HEK293 (cell line): ENCODE results near the gene ANTXR1.

ENCODE experiments used
- RBAK ChIP-seq: fragments of 450-650 bp; formaldehyde crosslinking; IDR thresholded peaks from 2 replicates; pipeline ENCODE4 v1.5.1; 2016; ENCODE audit warnings: missing biosample characterization, missing genetic modification characterization
- TCF7L2 ChIP-seq: IDR thresholded peaks from 2 replicates; pipeline ENCODE4 v1.6.1; 2011; ENCODE audit warnings: low read depth, mild to moderate bottlenecking, inconsistent platforms, low read length, moderate library complexity, borderline replicate concordance
- YY1 ChIP-seq: fragments of 450-650 bp; formaldehyde crosslinking; IDR thresholded peaks from 2 replicates; pipeline ENCODE4 v1.5.1; 2018; ENCODE audit warnings: missing biosample characterization, missing genetic modification characterization
- ZBTB8A ChIP-seq: fragments of 450-650 bp; formaldehyde crosslinking; IDR thresholded peaks from 2 replicates; pipeline ENCODE4 v1.5.1; 2016; ENCODE audit warnings: missing biosample characterization, missing genetic modification characterization
- ZNF2 ChIP-seq: fragments of 450-650 bp; formaldehyde crosslinking; IDR thresholded peaks from 2 replicates; pipeline ENCODE4 v1.5.1; 2016; ENCODE audit warnings: missing biosample characterization, missing genetic modification characterization
- ZNF324 ChIP-seq: fragments of 450-650 bp; formaldehyde crosslinking; IDR thresholded peaks from 2 replicates; pipeline ENCODE4 v1.5.1; 2016; ENCODE audit warnings: missing biosample characterization, missing genetic modification characterization
- ZNF514 ChIP-seq: fragments of 450-650 bp; formaldehyde crosslinking; IDR thresholded peaks from 2 replicates; pipeline ENCODE4 v1.5.1; 2016; ENCODE audit warnings: missing biosample characterization, missing genetic modification characterization
- ZNF645 ChIP-seq: fragments of 450-650 bp; formaldehyde crosslinking; IDR thresholded peaks from 2 replicates; pipeline ENCODE4; 2016; ENCODE audit warnings: missing biosample characterization, missing genetic modification characterization
- TF ChIP-seq, protein P1 (sequence below): fragments of 450-650 bp; formaldehyde crosslinking; IDR thresholded peaks from 2 replicates; pipeline ENCODE4 v1.5.1; 2016; ENCODE audit warnings: missing biosample characterization, missing genetic modification characterization
- TF ChIP-seq, protein P2 (sequence below): fragments of 450-650 bp; formaldehyde crosslinking; IDR thresholded peaks from 2 replicates; pipeline ENCODE4 v1.5.1; 2016; ENCODE audit warnings: missing biosample characterization, missing genetic modification characterization
- TF ChIP-seq, protein P3 (sequence below): fragments of 450-650 bp; formaldehyde crosslinking; IDR thresholded peaks from 2 replicates; pipeline ENCODE4 v1.5.1; 2016; ENCODE audit warnings: missing biosample characterization, missing genetic modification characterization
- TF ChIP-seq, protein P4 (sequence below): fragments of 450-650 bp; formaldehyde crosslinking; IDR thresholded peaks from 2 replicates; pipeline ENCODE4 v1.5.1; 2017; ENCODE audit warnings: missing biosample characterization, missing genetic modification characterization
- TF ChIP-seq, protein P5 (sequence below): fragments of 450-650 bp; formaldehyde crosslinking; IDR thresholded peaks from 2 replicates; pipeline ENCODE4 v1.5.1; 2016; ENCODE audit warnings: missing biosample characterization, missing genetic modification characterization

GRCh38 chr2:68964282-68964681 lies 48.7 kb upstream of the ANTXR1 start:
- TF ChIP-seq, protein P1, sequence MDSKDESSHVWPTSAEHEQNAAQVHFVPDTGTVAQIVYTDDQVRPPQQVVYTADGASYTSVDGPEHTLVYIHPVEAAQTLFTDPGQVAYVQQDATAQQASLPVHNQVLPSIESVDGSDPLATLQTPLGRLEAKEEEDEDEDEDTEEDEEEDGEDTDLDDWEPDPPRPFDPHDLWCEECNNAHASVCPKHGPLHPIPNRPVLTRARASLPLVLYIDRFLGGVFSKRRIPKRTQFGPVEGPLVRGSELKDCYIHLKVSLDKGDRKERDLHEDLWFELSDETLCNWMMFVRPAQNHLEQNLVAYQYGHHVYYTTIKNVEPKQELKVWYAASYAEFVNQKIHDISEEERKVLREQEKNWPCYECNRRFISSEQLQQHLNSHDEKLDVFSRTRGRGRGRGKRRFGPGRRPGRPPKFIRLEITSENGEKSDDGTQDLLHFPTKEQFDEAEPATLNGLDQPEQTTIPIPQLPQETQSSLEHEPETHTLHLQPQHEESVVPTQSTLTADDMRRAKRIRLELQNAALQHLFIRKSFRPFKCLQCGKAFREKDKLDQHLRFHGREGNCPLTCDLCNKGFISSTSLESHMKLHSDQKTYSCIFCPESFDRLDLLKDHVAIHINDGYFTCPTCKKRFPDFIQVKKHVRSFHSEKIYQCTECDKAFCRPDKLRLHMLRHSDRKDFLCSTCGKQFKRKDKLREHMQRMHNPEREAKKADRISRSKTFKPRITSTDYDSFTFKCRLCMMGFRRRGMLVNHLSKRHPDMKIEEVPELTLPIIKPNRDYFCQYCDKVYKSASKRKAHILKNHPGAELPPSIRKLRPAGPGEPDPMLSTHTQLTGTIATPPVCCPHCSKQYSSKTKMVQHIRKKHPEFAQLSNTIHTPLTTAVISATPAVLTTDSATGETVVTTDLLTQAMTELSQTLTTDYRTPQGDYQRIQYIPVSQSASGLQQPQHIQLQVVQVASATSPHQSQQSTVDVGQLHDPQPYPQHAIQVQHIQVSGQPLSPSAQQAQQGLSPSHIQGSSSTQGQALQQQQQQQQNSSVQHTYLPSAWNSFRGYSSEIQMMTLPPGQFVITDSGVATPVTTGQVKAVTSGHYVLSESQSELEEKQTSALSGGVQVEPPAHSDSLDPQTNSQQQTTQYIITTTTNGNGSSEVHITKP: no peak
- TF ChIP-seq ZNF2 (tag by site-specific recombination) (no peak), RBAK (no peak), ZNF514 (tag by site-specific recombination) (no peak), TCF7L2 (no peak), ZNF324 (tag by site-specific recombination) (no peak), YY1 (tag by site-specific recombination) (no peak), ZBTB8A (tag by site-specific recombination) (no peak), ZNF645 (no peak)
- TF ChIP-seq, protein P2, sequence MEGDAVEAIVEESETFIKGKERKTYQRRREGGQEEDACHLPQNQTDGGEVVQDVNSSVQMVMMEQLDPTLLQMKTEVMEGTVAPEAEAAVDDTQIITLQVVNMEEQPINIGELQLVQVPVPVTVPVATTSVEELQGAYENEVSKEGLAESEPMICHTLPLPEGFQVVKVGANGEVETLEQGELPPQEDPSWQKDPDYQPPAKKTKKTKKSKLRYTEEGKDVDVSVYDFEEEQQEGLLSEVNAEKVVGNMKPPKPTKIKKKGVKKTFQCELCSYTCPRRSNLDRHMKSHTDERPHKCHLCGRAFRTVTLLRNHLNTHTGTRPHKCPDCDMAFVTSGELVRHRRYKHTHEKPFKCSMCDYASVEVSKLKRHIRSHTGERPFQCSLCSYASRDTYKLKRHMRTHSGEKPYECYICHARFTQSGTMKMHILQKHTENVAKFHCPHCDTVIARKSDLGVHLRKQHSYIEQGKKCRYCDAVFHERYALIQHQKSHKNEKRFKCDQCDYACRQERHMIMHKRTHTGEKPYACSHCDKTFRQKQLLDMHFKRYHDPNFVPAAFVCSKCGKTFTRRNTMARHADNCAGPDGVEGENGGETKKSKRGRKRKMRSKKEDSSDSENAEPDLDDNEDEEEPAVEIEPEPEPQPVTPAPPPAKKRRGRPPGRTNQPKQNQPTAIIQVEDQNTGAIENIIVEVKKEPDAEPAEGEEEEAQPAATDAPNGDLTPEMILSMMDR (tag by site-specific recombination): no peak
- TF ChIP-seq, protein P3, sequence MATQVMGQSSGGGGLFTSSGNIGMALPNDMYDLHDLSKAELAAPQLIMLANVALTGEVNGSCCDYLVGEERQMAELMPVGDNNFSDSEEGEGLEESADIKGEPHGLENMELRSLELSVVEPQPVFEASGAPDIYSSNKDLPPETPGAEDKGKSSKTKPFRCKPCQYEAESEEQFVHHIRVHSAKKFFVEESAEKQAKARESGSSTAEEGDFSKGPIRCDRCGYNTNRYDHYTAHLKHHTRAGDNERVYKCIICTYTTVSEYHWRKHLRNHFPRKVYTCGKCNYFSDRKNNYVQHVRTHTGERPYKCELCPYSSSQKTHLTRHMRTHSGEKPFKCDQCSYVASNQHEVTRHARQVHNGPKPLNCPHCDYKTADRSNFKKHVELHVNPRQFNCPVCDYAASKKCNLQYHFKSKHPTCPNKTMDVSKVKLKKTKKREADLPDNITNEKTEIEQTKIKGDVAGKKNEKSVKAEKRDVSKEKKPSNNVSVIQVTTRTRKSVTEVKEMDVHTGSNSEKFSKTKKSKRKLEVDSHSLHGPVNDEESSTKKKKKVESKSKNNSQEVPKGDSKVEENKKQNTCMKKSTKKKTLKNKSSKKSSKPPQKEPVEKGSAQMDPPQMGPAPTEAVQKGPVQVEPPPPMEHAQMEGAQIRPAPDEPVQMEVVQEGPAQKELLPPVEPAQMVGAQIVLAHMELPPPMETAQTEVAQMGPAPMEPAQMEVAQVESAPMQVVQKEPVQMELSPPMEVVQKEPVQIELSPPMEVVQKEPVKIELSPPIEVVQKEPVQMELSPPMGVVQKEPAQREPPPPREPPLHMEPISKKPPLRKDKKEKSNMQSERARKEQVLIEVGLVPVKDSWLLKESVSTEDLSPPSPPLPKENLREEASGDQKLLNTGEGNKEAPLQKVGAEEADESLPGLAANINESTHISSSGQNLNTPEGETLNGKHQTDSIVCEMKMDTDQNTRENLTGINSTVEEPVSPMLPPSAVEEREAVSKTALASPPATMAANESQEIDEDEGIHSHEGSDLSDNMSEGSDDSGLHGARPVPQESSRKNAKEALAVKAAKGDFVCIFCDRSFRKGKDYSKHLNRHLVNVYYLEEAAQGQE (tag by site-specific recombination): no peak
- TF ChIP-seq, protein P4, sequence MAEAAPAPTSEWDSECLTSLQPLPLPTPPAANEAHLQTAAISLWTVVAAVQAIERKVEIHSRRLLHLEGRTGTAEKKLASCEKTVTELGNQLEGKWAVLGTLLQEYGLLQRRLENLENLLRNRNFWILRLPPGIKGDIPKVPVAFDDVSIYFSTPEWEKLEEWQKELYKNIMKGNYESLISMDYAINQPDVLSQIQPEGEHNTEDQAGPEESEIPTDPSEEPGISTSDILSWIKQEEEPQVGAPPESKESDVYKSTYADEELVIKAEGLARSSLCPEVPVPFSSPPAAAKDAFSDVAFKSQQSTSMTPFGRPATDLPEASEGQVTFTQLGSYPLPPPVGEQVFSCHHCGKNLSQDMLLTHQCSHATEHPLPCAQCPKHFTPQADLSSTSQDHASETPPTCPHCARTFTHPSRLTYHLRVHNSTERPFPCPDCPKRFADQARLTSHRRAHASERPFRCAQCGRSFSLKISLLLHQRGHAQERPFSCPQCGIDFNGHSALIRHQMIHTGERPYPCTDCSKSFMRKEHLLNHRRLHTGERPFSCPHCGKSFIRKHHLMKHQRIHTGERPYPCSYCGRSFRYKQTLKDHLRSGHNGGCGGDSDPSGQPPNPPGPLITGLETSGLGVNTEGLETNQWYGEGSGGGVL (tag by site-specific recombination): no peak
- TF ChIP-seq, protein P5, sequence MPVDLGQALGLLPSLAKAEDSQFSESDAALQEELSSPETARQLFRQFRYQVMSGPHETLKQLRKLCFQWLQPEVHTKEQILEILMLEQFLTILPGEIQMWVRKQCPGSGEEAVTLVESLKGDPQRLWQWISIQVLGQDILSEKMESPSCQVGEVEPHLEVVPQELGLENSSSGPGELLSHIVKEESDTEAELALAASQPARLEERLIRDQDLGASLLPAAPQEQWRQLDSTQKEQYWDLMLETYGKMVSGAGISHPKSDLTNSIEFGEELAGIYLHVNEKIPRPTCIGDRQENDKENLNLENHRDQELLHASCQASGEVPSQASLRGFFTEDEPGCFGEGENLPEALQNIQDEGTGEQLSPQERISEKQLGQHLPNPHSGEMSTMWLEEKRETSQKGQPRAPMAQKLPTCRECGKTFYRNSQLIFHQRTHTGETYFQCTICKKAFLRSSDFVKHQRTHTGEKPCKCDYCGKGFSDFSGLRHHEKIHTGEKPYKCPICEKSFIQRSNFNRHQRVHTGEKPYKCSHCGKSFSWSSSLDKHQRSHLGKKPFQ (tag by site-specific recombination): no peak
